CD14-positive monocyte (primary cell): Measurements from ENCODE around the gene ANKRD23. TPM values are rescaled to one million over a fixed set of nuclear protein-coding genes. Genes with fewer than 3 reads are reported as not detected.

ENCODE experiments used
- DNase-seq, 3 donors: peaks; one replicate each; pipeline ENCODE4 v3.0.0-alpha.2; 2011 to 2022
- H2AFZ ChIP-seq: 2 replicates; pipeline ENCODE4 v1.6.0; 2012; ENCODE audit warnings: mild to moderate bottlenecking, low read depth, low read length, inconsistent platforms; ENCODE audit not compliant: insufficient read depth, poor library complexity, severe bottlenecking
- H3K27ac ChIP-seq, 2 donors: 1 replicate in 1 of 2; 2 replicates in 1 of 2; pipeline ENCODE4 v1.5.1; 2012 to 2013; ENCODE audit warnings: low read length in 2 of 2, control low read depth in 1 of 2, inconsistent platforms in 1 of 2, low read depth in 1 of 2, mild to moderate bottlenecking in 1 of 2
- H3K27me3 ChIP-seq, 2 donors: one replicate each; pipeline versions ENCODE4 v1.6.0 to v1.6.1; 2011 to 2013; ENCODE audit warnings: low read length in 2 of 2; ENCODE audit not compliant: control insufficient read depth in 2 of 2, insufficient read depth in 2 of 2
- H3K36me3 ChIP-seq, 2 donors: replicated peaks in 1 of 2; 1 replicate in 1 of 2; 2 replicates in 1 of 2; pipeline versions ENCODE4 v1.5.1 to v1.6.1; 2012 to 2013; ENCODE audit warnings: low read length in 2 of 2, control low read depth in 1 of 2, inconsistent platforms in 1 of 2, mild to moderate bottlenecking in 1 of 2; ENCODE audit not compliant: insufficient read depth in 2 of 2, control insufficient read depth in 1 of 2
- H3K4me1 ChIP-seq, 2 donors: 1 replicate in 1 of 2; 2 replicates in 1 of 2; pipeline versions ENCODE4 v1.5.1 to v1.6.1; 2012 to 2013; ENCODE audit warnings: low read length in 2 of 2, control low read depth in 1 of 2, inconsistent platforms in 1 of 2, mild to moderate bottlenecking in 1 of 2, moderate library complexity in 1 of 2; ENCODE audit not compliant: insufficient read depth in 2 of 2, control insufficient read depth in 1 of 2
- H3K4me2 ChIP-seq: replicated peaks from 2 replicates; pipeline ENCODE3; 2012; ENCODE audit warnings: low read length, moderate library complexity, mild to moderate bottlenecking; ENCODE audit not compliant: poor library complexity, severe bottlenecking; ENCODE audit errors: extremely low read depth
- H3K4me3 ChIP-seq, 3 experiments: fragments of 200-600 bp in 1 of 3; sonication (generic) in 1 of 3; replicated peaks in 1 of 3; 1 replicate in 2 of 3; 2 replicates in 1 of 3; pipeline ENCODE4 v1.5.1; 2011 to 2013; ENCODE audit warnings: low read length in 3 of 3, mild to moderate bottlenecking in 3 of 3, control low read depth in 2 of 3, low read depth in 2 of 3, inconsistent platforms in 1 of 3, moderate library complexity in 1 of 3
- H3K79me2 ChIP-seq: 2 replicates; pipeline ENCODE4 v1.6.0; 2012; ENCODE audit warnings: mild to moderate bottlenecking, control low read depth, inconsistent platforms, low read length, moderate library complexity; ENCODE audit not compliant: insufficient read depth
- H3K9ac ChIP-seq: 2 replicates; pipeline ENCODE4 v1.6.0; 2017; ENCODE audit warnings: low read length, mild to moderate bottlenecking; ENCODE audit not compliant: insufficient read depth, poor library complexity, severe bottlenecking
- H3K9me3 ChIP-seq, 2 donors: replicated peaks in 1 of 2; 1 replicate in 1 of 2; 2 replicates in 1 of 2; pipeline versions ENCODE4 v1.5.1 to v1.6.1; 2012 to 2013; ENCODE audit warnings: low read length in 2 of 2, control low read depth in 1 of 2; ENCODE audit not compliant: control insufficient read depth in 1 of 2, insufficient read depth in 1 of 2
- H4K20me1 ChIP-seq: 2 replicates; pipeline ENCODE4 v1.6.0; 2012; ENCODE audit warnings: mild to moderate bottlenecking, low read length, control low read depth, moderate library complexity; ENCODE audit not compliant: insufficient read depth
- H3K27ac Mint-ChIP-seq, 7 donors: one replicate each; pipeline ENCODE4 v1.8.0; 2020; ENCODE audit warnings: mild to moderate bottlenecking in 7 of 7, mixed read lengths in 7 of 7, moderate library complexity in 6 of 7, inconsistent platforms in 2 of 7
- H3K27me3 Mint-ChIP-seq, 3 donors: one replicate each; pipeline ENCODE4 v1.8.0; 2021 to 2022; ENCODE audit warnings: low read depth in 3 of 3, mild to moderate bottlenecking in 3 of 3, mixed read lengths in 3 of 3, moderate library complexity in 3 of 3, inconsistent platforms in 1 of 3
- H3K36me3 Mint-ChIP-seq, 2 donors: one replicate each; pipeline ENCODE4 v1.8.0; 2020; ENCODE audit warnings: mixed read lengths in 2 of 2, inconsistent platforms in 1 of 2, mild to moderate bottlenecking in 1 of 2
- H3K4me1 Mint-ChIP-seq: one replicate; pipeline ENCODE4 v1.8.0; 2020; ENCODE audit warnings: mild to moderate bottlenecking, mixed read lengths
- H3K4me3 Mint-ChIP-seq, 2 donors: one replicate each; pipeline ENCODE4 v1.8.0; 2020; ENCODE audit warnings: mild to moderate bottlenecking in 2 of 2, mixed read lengths in 2 of 2, moderate library complexity in 1 of 2
- H3K9me3 Mint-ChIP-seq, 7 donors: one replicate each; pipeline ENCODE4 v1.8.0; 2020 to 2022; ENCODE audit warnings: mixed read lengths in 7 of 7, mild to moderate bottlenecking in 6 of 7, moderate library complexity in 6 of 7, inconsistent platforms in 2 of 7
- WGBS: methylation state at CpG from one replicate; pipeline ENCODE4 v1.1.5; 2013; ENCODE audit warnings: missing lambda C conversion rate; ENCODE audit not compliant: insufficient coverage; 5-methylcytosine and 5-hydroxymethylcytosine counted together
- intact Hi-C, 2 donors: fragments of 100-400 bp; cut with micrococcal nuclease; formaldehyde crosslinking; loops; one replicate each; pipeline versions ENCODE4 v1.15.0 to v1.15.1; 2023
- polyA plus RNA-seq, 3 donors: library from polyadenylated mRNA; depleted of rRNA in 1 of 3; unstranded in 2 of 3; stranded (reverse) in 1 of 3; fragments of 300-500 nt in 2 of 3; fragments of >200 nt in 1 of 3; fragmentation: Illumina TruSeq in 2 of 3; gene quantifications; 1 replicate in 2 of 3; 2 replicates in 1 of 3; pipeline ENCODE4 v1.2.3, GENCODE V29; 2012 to 2021
- TF ChIP-seq, protein P1 (sequence below): fragments of 200-600 bp; IDR thresholded peaks from one replicate; pipeline ENCODE4 v1.8.0; 2022; ENCODE audit warnings: antibody characterized with exemption, mild to moderate bottlenecking

The ANKRD23 gene
- polyA plus RNA-seq, 3 donors, result 1.4 TPM; not detected in 2

DNA sequence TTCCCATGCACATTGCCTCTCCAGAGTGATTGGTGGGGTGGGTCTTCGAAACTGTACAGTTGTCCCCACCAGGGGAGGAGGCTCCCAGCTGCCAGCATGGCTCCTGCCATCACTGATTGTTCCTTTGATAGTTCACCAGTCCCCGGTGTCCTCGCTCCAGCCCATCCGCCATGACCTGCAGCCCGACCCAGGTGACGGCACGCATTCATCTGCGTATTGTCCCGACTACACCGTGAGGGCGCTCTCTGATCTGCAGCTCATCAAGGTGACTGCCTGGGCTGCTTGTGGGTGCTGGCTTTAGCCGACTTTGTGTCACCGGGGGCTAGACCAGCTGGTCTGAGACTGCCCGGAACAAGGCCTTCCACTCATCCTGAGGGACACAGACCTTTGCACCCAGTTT lies 15.4 kb downstream of the ANKRD23 start:
- no peak for DNase-seq
- peaks cover 84 to 96% of the 10 kb centered on the region in 2 donors for H3K36me3 ChIP-seq
- peaks cover 1% of the 10 kb centered on the region for H3K79me2 ChIP-seq
- H4K20me1 ChIP-seq, result peaks cover 14% of the 10 kb centered on the region
- H2AFZ ChIP-seq, result no peak overlapping the region
- H3K4me3 ChIP-seq, result no peak overlapping the region
- Mint-ChIP-seq H3K4me1 (no peaks in the 10 kb centered on the region), H3K9me3 (no peaks in the 10 kb centered on the region), H3K4me3 (no peak overlapping the region), H3K36me3 (peaks cover 83 to 84% of the 10 kb centered on the region in 2 donors), H3K27me3 (peaks cover 0 to 2% (median 1%) of the 10 kb centered on the region in 3 donors), H3K27ac (peak overlapping the region in 4 of 7 donors; percentile 7 to 66 (median 55))
- H3K27me3 ChIP-seq, result no peaks in the 10 kb centered on the region
- no peak overlapping the region for H3K27ac ChIP-seq
- WGBS, result 97% methylated on average over 14 of the region's 14 CpGs
- no peak overlapping the region for H3K9ac ChIP-seq
- TF ChIP-seq, protein P1, sequence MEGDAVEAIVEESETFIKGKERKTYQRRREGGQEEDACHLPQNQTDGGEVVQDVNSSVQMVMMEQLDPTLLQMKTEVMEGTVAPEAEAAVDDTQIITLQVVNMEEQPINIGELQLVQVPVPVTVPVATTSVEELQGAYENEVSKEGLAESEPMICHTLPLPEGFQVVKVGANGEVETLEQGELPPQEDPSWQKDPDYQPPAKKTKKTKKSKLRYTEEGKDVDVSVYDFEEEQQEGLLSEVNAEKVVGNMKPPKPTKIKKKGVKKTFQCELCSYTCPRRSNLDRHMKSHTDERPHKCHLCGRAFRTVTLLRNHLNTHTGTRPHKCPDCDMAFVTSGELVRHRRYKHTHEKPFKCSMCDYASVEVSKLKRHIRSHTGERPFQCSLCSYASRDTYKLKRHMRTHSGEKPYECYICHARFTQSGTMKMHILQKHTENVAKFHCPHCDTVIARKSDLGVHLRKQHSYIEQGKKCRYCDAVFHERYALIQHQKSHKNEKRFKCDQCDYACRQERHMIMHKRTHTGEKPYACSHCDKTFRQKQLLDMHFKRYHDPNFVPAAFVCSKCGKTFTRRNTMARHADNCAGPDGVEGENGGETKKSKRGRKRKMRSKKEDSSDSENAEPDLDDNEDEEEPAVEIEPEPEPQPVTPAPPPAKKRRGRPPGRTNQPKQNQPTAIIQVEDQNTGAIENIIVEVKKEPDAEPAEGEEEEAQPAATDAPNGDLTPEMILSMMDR, result no peak
- intact Hi-C loops, result no loop called here
- no peak overlapping the region for H3K4me2 ChIP-seq
- H3K4me1 ChIP-seq, result no peaks in the 10 kb centered on the region
- H3K9me3 ChIP-seq, result no peaks in the 10 kb centered on the region

DNA sequence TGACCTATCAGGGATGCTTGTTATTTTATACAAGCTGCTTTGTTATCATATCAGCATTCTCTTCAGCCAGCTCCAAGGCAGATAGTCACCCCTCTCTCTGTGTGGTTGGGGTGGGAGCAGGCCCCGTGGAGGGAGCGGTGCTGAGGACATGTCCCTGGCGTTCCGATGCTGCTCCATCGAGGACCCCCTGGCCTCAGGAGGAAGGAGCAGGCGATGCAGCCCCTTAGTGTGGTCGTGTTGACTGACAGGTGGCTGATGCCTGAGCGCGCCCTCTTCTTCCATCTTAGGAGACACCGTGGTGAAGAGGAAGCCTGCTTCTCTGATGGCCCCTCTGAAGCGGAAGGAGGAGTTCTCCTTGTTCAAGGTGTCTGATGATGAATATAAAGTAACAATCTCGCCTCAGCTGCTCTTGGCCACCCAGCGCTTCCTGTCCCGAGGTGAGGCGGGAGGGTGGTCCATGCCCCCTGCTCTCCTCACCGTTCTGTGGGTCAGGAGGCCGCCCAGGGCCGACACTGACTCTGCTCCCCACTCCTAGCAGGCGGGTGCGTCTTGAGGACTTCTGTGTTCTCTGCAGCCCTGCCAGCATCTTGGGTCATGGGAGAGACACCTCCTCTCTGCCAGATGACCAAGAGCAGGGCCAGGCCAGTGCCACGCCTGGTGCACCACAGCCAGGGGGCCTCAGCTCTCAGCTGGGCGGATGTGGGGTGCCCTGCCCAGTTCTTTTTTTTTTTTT lies 17.1 kb downstream of the ANKRD23 start:
- Mint-ChIP-seq H3K36me3 (peaks cover 76 to 78% of the 10 kb centered on the region in 2 donors), H3K27ac (peak overlapping the region in 1 of 7 donors; percentile 11), H3K4me1 (no peaks in the 10 kb centered on the region), H3K27me3 (peaks cover 0 to 2% (median 1%) of the 10 kb centered on the region in 3 donors), H3K4me3 (no peak overlapping the region), H3K9me3 (no peaks in the 10 kb centered on the region)
- DNase-seq, result no peak
- Histone ChIP-seq H3K4me2 (no peak overlapping the region), H3K27ac (no peak overlapping the region), H3K36me3 (peaks cover 72 to 93% of the 10 kb centered on the region in 2 donors), H3K9ac (no peak overlapping the region), H3K9me3 (no peaks in the 10 kb centered on the region), H3K4me1 (no peaks in the 10 kb centered on the region), H3K79me2 (peaks cover 9% of the 10 kb centered on the region), H3K4me3 (no peak overlapping the region), H2AFZ (no peak overlapping the region), H3K27me3 (no peaks in the 10 kb centered on the region), H4K20me1 (peaks cover 28% of the 10 kb centered on the region)
- TF ChIP-seq, protein P1, result no peak
- 92% methylated on average over 11 of the region's 22 CpGs for WGBS
- intact Hi-C loops, result no loop called here
